Tibial nerve (tissue), 3 donors: ENCODE results near the gene ALOXE3.

Experiments used
- CTCF ChIP-seq, 5 experiments: fragments of 200-600 bp in 3 of 5; fragments of 450-650 bp in 2 of 5; sonication (generic) in 3 of 5; IDR thresholded peaks; one replicate each; pipeline ENCODE4 v1.5.1; 2016 to 2019; ENCODE audit warnings: antibody characterized with exemption in 5 of 5, mild to moderate bottlenecking in 3 of 5, moderate library complexity in 2 of 5
- POLR2A ChIP-seq, 2 donors: fragments of 450-650 bp; IDR thresholded peaks; one replicate each; pipeline ENCODE4 v1.6.1; 2017; ENCODE audit warnings: antibody characterized with exemption in 2 of 2, mild to moderate bottlenecking in 2 of 2, moderate library complexity in 2 of 2

- TF ChIP-seq POLR2A (IDR thresholded peaks at IDR 0.05): no peak
- no peak for TF ChIP-seq CTCF (IDR thresholded peaks at IDR 0.05)
Measured at GRCh38 chr17:8074554-8074953, 43.8 kb downstream of the ALOXE3 start.
